BLaER1 (cell line): ENCODE data around the gene MYO1G.

Source experiments
- H3K27ac ChIP-seq: shearing (Covaris generic); formaldehyde crosslinking; 2 replicates; pipeline ENCODE4 v1.8.1; 2022
- H3K27me3 ChIP-seq: shearing (Covaris generic); formaldehyde crosslinking; 2 replicates; pipeline ENCODE4 v1.8.1; 2022
- H3K36me3 ChIP-seq: shearing (Covaris generic); formaldehyde crosslinking; 2 replicates; pipeline ENCODE4 v1.8.1; 2022
- H3K4me1 ChIP-seq: shearing (Covaris generic); formaldehyde crosslinking; 2 replicates; pipeline ENCODE4 v1.8.1; 2022
- H3K4me2 ChIP-seq: shearing (Covaris generic); formaldehyde crosslinking; 2 replicates; pipeline ENCODE4 v1.8.1; 2022
- H3K4me3 ChIP-seq: shearing (Covaris generic); formaldehyde crosslinking; 2 replicates; pipeline ENCODE4 v1.8.1; 2022
- H3K9ac ChIP-seq: shearing (Covaris generic); formaldehyde crosslinking; 2 replicates; pipeline ENCODE4 v1.8.1; 2022
- H3K9me3 ChIP-seq: shearing (Covaris generic); formaldehyde crosslinking; 2 replicates; pipeline ENCODE4 v1.8.1; 2022
- H4K20me1 ChIP-seq: shearing (Covaris generic); formaldehyde crosslinking; 2 replicates; pipeline ENCODE4 v1.8.1; 2022
- Cebpa-rat ChIP-seq: shearing (Covaris generic); IDR thresholded peaks from 2 replicates; pipeline ENCODE4 v1.8.1; 2022

MYO1G gene

GRCh38 chr7:44922351-44922694 lies 56.5 kb downstream of the MYO1G start:
- no peak overlapping the region for H3K4me2 ChIP-seq
- no peaks in the 10 kb centered on the region for H3K4me1 ChIP-seq
- no peaks in the 10 kb centered on the region for H3K36me3 ChIP-seq
- no peaks in the 10 kb centered on the region for H3K27me3 ChIP-seq
- H3K9ac ChIP-seq, result no peak overlapping the region
- peaks cover 7% of the 10 kb centered on the region; the same call in 1 of the 2 replicates for H3K9me3 ChIP-seq
- no peak overlapping the region for H3K4me3 ChIP-seq
- TF ChIP-seq Cebpa-rat, result no peak
- no peak overlapping the region for H3K27ac ChIP-seq
- H4K20me1 ChIP-seq, result no peaks in the 10 kb centered on the region

GRCh38 chr7:44921607-44922350 lies 57.0 kb downstream of the MYO1G start:
- Histone ChIP-seq H3K4me2 (no peak overlapping the region), H3K9ac (no peak overlapping the region), H3K27ac (no peak overlapping the region), H4K20me1 (no peaks in the 10 kb centered on the region), H3K4me3 (no peak overlapping the region), H3K4me1 (no peaks in the 10 kb centered on the region), H3K27me3 (no peaks in the 10 kb centered on the region), H3K9me3 (peaks cover 7% of the 10 kb centered on the region; the same call in 1 of the 2 replicates), H3K36me3 (no peaks in the 10 kb centered on the region)
- no peak for TF ChIP-seq Cebpa-rat

- TF ChIP-seq Cebpa-rat, result no peak
- Histone ChIP-seq H3K4me1 (no peaks in the 10 kb centered on the region), H3K4me2 (no peak overlapping the region), H3K9ac (no peak overlapping the region), H3K4me3 (no peak overlapping the region), H4K20me1 (no peaks in the 10 kb centered on the region), H3K36me3 (no peaks in the 10 kb centered on the region), H3K27ac (no peak overlapping the region), H3K9me3 (peaks cover 7% of the 10 kb centered on the region; the same call in 1 of the 2 replicates), H3K27me3 (no peaks in the 10 kb centered on the region)
These were observed 58.7 kb downstream of the MYO1G start for GRCh38 chr7:44920119-44920518.

- Histone ChIP-seq H3K36me3 (no peaks in the 10 kb centered on the region), H3K4me1 (no peaks in the 10 kb centered on the region), H3K4me2 (no peak overlapping the region), H3K9ac (no peak overlapping the region), H3K9me3 (peaks cover 7% of the 10 kb centered on the region; the same call in 1 of the 2 replicates), H3K4me3 (no peak overlapping the region), H3K27ac (no peak overlapping the region), H3K27me3 (no peaks in the 10 kb centered on the region), H4K20me1 (no peaks in the 10 kb centered on the region)
- TF ChIP-seq Cebpa-rat, result no peak
These were observed 60.8 kb downstream of the MYO1G start for GRCh38 chr7:44918029-44918428.

GRCh38 chr7:44917465-44917864 lies 61.4 kb downstream of the MYO1G start:
- no peaks in the 10 kb centered on the region for H3K27me3 ChIP-seq
- no peaks in the 10 kb centered on the region for H3K36me3 ChIP-seq
- H4K20me1 ChIP-seq, result no peaks in the 10 kb centered on the region
- H3K27ac ChIP-seq, result no peak overlapping the region
- peaks cover 5% of the 10 kb centered on the region for H3K4me1 ChIP-seq
- H3K4me2 ChIP-seq, result no peak overlapping the region
- no peak overlapping the region for H3K4me3 ChIP-seq
- no peak overlapping the region for H3K9ac ChIP-seq
- no peak for TF ChIP-seq Cebpa-rat
- H3K9me3 ChIP-seq, result peaks cover 7% of the 10 kb centered on the region; the same call in 1 of the 2 replicates

GRCh38 chr7:44914992-44915607 lies 63.7 kb downstream of the MYO1G start:
- TF ChIP-seq Cebpa-rat, result no peak
- no peak overlapping the region for H3K9ac ChIP-seq
- H3K27me3 ChIP-seq, result no peaks in the 10 kb centered on the region
- no peaks in the 10 kb centered on the region for H3K36me3 ChIP-seq
- peaks cover 12% of the 10 kb centered on the region for H3K4me1 ChIP-seq
- no peak overlapping the region for H3K4me3 ChIP-seq
- H4K20me1 ChIP-seq, result no peaks in the 10 kb centered on the region
- H3K27ac ChIP-seq, result no peak overlapping the region
- H3K4me2 ChIP-seq, result no peak overlapping the region
- peaks cover 3% of the 10 kb centered on the region; the same call in 1 of the 2 replicates for H3K9me3 ChIP-seq

GRCh38 chr7:44912775-44913347 lies 66.0 kb downstream of the MYO1G start:
- Histone ChIP-seq H3K9me3 (no peaks in the 10 kb centered on the region), H3K4me1 (peaks cover 12% of the 10 kb centered on the region), H3K4me3 (no peak overlapping the region), H3K9ac (0 out of 2 replicates have a peak overlapping the region, but pooled peaks have one; percentile 38), H4K20me1 (no peaks in the 10 kb centered on the region), H3K36me3 (no peaks in the 10 kb centered on the region), H3K27me3 (no peaks in the 10 kb centered on the region), H3K4me2 (peak overlapping the region; percentile 60), H3K27ac (peak overlapping the region; percentile 41)
- no peak for TF ChIP-seq Cebpa-rat
